Bronchial epithelial cell (primary cell): ENCODE results near the gene APOA5. TPM values are rescaled to one million over a fixed set of nuclear protein-coding genes. Genes with fewer than 3 reads are reported as not detected.
A peak's percentile ranks its signal among the peaks of the same experiment; 100 is the strongest.

ENCODE experiments used
- DNase-seq: peaks from one replicate; pipeline ENCODE4 v3.0.0-alpha.2; 2010; ENCODE audit warnings: low read depth
- FAIRE-seq: peaks from 2 replicates; lab custom pipeline; 2011; peaks lifted over from hg19 to GRCh38; lab: Jason Lieb, UNC
- H3K27me3 ChIP-seq: 2 replicates; pipeline ENCODE4 v1.5.1; 2011; ENCODE audit warnings: low read length; ENCODE audit not compliant: control insufficient read depth, insufficient read depth
- H3K36me3 ChIP-seq: 2 replicates; pipeline ENCODE4 v1.5.1; 2011; ENCODE audit warnings: low read length; ENCODE audit not compliant: control insufficient read depth, insufficient read depth
- H3K4me3 ChIP-seq: 2 replicates; pipeline ENCODE4 v1.5.1; 2011; ENCODE audit warnings: mild to moderate bottlenecking, low read depth, low read length, control low read depth
- CTCF ChIP-seq: IDR thresholded peaks from 2 replicates; pipeline ENCODE4 v1.5.1; 2011; ENCODE audit warnings: mild to moderate bottlenecking, moderate library complexity, low read length, control low read depth, inconsistent platforms; ENCODE audit not compliant: insufficient read depth, severe bottlenecking
- total RNA-seq: library from RNA; depleted of rRNA; stranded (reverse); fragments of >200 nt; gene quantifications from 2 replicates; pipeline ENCODE4 v1.2.1, GENCODE V29; 2014

APOA5 gene
- total RNA-seq, 1 donor from 2014 or later, result not detected

- FAIRE-seq, result no peak
- H3K4me3 ChIP-seq, result no peak overlapping the region
- no peaks in the 10 kb centered on the region for H3K27me3 ChIP-seq
- peaks cover 19% of the 10 kb centered on the region for H3K36me3 ChIP-seq
- no peak for TF ChIP-seq CTCF
- no peak for DNase-seq
These were observed 15.1 kb downstream of the APOA5 start for GRCh38 chr11:116776522-116776984.

- FAIRE-seq (no peak), DNase-seq (no peak)
- H3K27me3 ChIP-seq, result no peaks in the 10 kb centered on the region
- H3K36me3 ChIP-seq, result peaks cover 19% of the 10 kb centered on the region
- TF ChIP-seq CTCF, result no peak
- no peak overlapping the region for H3K4me3 ChIP-seq
These were observed 15.7 kb downstream of the APOA5 start for GRCh38 chr11:116775975-116776374.

- no peak for TF ChIP-seq CTCF
- DNase-seq (no peak), FAIRE-seq (no peak)
- H3K27me3 ChIP-seq, result no peaks in the 10 kb centered on the region
- H3K4me3 ChIP-seq, result no peak overlapping the region
- peaks cover 15% of the 10 kb centered on the region for H3K36me3 ChIP-seq
These were observed 17.0 kb downstream of the APOA5 start for GRCh38 chr11:116774661-116775060.

GRCh38 chr11:116773203-116774097 lies 18.2 kb downstream of the APOA5 start:
- peak; percentile 47 for DNase-seq
- H3K27me3 ChIP-seq, result no peaks in the 10 kb centered on the region
- FAIRE-seq, result no peak
- peak overlapping the region; percentile 70 for H3K4me3 ChIP-seq
- H3K36me3 ChIP-seq, result peaks cover 5% of the 10 kb centered on the region
- TF ChIP-seq CTCF, result no peak

- FAIRE-seq (no peak), DNase-seq (peak; percentile 67)
- H3K4me3 ChIP-seq, result peak within 1 kb of the TSS; percentile 70
- peaks cover 2% of the 10 kb centered on the region for H3K36me3 ChIP-seq
- TF ChIP-seq CTCF, result no peak
- H3K27me3 ChIP-seq, result no peaks in the 10 kb centered on the region
These were observed 19.1 kb downstream of the APOA5 start, which contains the start of gene BUD13 for GRCh38 chr11:116772443-116773202. Gene BUD13, minus strand, starts transcription at chr11:116772987. Its CDS starts 23 bp downstream, at chr11:116772964.
